Mesenteric fat pad (tissue), 1 donor: Measurements from ENCODE around the gene EFNA1. TPM values are rescaled to one million over a fixed set of nuclear protein-coding genes. Genes with fewer than 3 reads are reported as not detected.

Experiments used
- DNase-seq: peaks from one replicate; pipeline ENCODE4 v3.0.0-alpha.2; 2020; ENCODE audit warnings: low spot score
- total RNA-seq: library from RNA; stranded (reverse); fragmentation: NEBNext Ultra II Directional; extraction: Animal tissue kit (Norgen Biotek cat#: 25700); gene quantifications from one replicate; pipeline ENCODE4 v1.2.1, GENCODE V29; 2021
- donor health status: DM: yes; HTN: yes; CAD: no.

The EFNA1 gene
- total RNA-seq, 1 donor from 2014 or later: 17.8 TPM

- DNase-seq: no peak
Observed at GRCh38 chr1:155122308-155122707, 5.4 kb upstream of the EFNA1 start.

DNA sequence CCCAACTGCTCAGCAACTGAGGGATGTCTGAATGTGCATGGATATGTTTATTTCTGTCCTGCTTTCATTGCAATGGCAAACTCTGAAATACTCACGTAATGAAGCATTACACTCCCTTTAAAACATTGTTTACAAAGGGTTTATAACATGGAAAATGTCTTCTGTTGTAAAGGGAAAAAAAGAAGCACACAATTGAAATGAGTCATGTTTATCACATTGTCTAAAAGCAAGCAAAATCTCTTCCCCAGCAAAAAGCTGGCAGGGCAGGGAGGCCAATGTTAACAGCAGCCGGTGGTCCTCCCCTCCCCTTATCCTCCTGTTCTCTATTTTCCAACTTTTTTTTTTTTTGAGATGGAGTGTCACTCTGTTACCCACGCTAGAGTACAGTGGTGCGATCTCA is 3.9 kb upstream of the EFNA1 start:
- no peak for DNase-seq

GRCh38 chr1:155124503-155125463 is 2.9 kb upstream of the EFNA1 start:
- DNase-seq: no peak

DNA sequence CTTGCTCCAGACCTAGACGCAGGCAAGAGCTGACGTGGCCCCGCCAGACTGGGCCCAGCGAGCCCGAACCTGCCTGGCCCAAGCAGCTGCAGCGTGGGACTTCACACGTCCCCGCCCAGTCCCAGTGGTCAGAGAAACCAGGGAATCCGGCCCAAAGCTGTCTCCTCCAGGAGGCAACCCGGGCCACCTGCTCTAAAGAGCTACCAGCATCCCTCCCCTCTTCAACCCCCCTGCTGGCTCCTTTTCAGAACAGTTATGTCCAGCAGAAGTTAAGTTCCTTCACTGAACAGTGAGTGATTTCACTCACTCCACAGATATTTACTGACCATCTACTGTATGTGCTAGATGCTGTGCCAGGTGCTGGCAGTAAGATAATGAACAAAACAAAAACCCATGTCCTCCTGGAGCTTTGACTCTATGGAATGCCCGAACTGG is 2.1 kb upstream of the EFNA1 start:
- DNase-seq: no peak

DNA sequence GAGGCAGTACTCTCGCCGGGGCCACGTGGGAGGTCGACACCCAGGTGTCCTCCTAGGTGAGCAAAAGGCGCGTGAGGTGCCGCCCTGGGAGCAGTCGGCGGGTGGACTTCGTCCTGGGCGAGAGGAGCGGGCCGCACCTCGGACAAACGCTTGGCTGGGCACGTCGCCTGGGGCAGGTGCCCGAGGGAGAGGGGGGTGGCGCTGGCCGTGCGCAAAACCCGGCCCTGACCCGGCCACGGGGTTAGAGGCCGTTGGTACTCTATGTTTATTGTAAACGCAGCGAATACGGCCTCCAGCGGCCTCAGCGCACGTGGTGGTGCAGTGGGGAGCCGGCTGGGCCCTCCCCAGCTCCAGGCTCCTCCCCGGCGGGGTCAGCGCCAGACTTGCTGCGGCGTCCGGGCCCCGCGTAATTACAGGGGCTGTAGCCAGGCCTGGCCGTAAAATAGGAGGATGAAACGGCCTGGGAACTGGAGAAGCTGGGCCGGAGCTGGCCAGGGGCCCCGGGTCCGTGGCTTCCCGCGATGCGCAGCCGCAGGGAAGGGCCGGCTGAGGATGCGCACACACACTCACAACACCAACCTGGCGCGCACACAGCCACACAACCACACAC is 1.6 kb upstream of the EFNA1 start:
- DNase-seq: no peak

- no peak for DNase-seq
Observed at GRCh38 chr1:155126556-155127104, 1.0 kb upstream of the EFNA1 start.

GRCh38 chr1:155127967-155128754 is 485 bp downstream of the EFNA1 start:
- DNase-seq: no peak

GRCh38 chr1:155128755-155129473 is 1.2 kb downstream of the EFNA1 start:
- DNase-seq: no peak

- DNase-seq: no peak
Observed at GRCh38 chr1:155130272-155131006, 2.8 kb downstream of the EFNA1 start.

DNA sequence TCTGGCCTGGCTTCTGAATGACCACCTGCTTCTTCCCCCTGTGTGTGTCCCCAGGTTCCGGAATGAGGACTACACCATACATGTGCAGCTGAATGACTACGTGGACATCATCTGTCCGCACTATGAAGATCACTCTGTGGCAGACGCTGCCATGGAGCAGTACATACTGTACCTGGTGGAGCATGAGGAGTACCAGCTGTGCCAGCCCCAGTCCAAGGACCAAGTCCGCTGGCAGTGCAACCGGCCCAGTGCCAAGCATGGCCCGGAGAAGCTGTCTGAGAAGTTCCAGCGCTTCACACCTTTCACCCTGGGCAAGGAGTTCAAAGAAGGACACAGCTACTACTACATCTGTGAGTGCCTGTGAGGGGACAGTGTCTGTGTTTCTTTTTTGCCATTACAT is 3.6 kb downstream of the EFNA1 start:
- no peak for DNase-seq

DNA sequence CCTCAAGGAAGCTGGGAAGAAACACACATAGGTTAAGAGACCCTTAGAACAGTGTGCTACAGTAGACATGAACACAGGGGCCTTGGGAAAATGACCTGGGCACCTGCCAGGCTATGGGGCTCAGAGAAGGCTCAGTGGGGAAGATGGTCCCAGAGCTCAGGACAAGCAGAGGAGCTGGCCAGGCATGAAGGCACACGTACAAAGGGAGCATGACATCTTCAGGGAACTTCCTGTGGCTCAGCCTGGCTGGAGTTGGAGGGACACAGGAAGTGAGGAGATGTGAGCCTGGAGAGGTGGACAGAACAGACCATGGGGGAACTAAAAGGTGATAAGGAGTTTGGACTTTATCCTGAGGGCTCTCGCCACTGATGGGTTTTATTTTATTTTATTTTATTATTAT is 4.2 kb downstream of the EFNA1 start:
- DNase-seq: no peak

- DNase-seq: no peak
Observed at GRCh38 chr1:155133799-155134281, 6.2 kb downstream of the EFNA1 start.

- no peak for DNase-seq
Observed at GRCh38 chr1:155134322-155134721, 6.6 kb downstream of the EFNA1 start.

DNA sequence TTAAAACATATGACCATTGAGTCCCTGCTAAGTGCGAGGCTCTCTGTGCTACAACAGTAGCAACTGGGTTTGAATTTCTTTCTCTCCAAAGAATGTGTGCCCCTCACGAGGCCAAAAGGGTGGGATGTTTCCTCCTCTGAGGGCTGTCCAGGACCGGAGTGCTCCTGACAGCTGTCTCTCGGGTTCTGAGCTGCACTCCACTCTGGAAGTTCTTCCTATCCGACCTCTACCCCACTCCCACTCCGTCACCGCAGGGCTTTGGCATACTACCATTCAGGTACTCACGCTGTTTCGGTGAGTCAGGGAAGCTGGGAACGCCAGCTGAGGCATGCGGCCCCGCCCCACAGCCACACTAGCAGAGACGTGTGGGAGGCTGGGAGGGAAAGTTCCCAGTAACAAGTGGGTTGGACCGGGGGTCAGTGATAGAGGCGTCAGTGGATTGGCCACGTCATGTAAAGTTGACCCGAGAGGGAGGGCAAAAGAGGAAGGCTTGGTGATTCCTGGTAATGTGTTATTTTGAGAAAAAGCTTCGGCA is 7.3 kb downstream of the EFNA1 start:
- peak; percentile 94 for DNase-seq

DNA sequence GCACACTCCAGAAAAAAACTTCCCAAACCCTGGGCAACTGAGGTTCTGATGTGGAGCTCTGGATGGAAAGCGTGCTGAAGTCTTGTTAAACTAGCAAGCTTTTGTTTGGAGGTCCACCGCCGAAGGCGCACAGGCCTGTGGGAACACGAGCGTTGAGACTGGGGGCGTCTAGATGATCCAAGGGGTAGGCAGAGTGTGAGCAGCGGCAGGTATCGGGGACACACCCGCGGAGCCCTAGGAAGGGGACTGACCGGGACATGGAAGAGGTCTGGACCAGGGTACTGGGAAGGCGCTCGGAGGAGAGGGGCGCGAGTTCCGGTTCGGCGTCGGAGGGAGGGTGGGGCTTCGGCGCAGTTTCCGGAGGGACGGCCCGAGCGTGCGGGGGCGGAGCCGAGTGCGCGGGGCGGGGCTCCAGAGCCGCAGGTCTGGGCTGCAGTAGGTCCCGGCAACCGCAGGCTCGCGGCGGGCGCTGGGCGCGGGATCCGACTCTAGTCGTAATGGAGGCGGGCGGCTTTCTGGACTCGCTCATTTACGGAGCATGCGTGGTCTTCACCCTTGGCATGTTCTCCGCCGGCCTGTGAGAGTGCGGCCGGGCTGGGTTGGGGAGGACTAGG is 7.8 kb downstream of the EFNA1 start, which contains the start of gene SLC50A1:
Gene SLC50A1 (plus strand): TSS at position 438 of the 614 bp plus-strand sequence. CDS start 60 bp downstream, at position 498.
- peak; percentile 99 for DNase-seq

DNA sequence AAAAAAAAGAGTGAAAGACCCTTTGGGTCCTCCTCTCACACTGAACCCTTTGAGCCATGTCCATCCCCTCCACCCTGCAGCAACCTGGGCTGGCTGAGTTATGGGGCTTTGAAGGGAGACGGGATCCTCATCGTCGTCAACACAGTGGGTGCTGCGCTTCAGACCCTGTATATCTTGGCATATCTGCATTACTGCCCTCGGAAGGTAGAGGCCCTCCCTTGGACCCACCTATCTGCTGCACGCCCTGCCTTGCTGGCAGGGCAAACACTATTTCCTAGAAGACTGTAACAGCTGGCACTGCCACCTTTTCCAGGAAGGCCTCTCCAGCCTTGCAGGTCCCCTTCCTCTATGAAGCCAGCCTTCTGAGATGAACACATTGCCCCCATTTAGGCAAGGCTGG is 9.1 kb downstream of the EFNA1 start:
- no peak for DNase-seq

GRCh38 chr1:155137154-155137949 is 9.7 kb downstream of the EFNA1 start:
- DNase-seq: no peak
